ENCODE results near the gene VASH1. TPM values are rescaled to one million over a fixed set of nuclear protein-coding genes. Genes with fewer than 3 reads are reported as not detected.

VASH1 gene
- total RNA-seq, 2 experiments from 2014 or later = 1.7 to 2.2 TPM

DNA sequence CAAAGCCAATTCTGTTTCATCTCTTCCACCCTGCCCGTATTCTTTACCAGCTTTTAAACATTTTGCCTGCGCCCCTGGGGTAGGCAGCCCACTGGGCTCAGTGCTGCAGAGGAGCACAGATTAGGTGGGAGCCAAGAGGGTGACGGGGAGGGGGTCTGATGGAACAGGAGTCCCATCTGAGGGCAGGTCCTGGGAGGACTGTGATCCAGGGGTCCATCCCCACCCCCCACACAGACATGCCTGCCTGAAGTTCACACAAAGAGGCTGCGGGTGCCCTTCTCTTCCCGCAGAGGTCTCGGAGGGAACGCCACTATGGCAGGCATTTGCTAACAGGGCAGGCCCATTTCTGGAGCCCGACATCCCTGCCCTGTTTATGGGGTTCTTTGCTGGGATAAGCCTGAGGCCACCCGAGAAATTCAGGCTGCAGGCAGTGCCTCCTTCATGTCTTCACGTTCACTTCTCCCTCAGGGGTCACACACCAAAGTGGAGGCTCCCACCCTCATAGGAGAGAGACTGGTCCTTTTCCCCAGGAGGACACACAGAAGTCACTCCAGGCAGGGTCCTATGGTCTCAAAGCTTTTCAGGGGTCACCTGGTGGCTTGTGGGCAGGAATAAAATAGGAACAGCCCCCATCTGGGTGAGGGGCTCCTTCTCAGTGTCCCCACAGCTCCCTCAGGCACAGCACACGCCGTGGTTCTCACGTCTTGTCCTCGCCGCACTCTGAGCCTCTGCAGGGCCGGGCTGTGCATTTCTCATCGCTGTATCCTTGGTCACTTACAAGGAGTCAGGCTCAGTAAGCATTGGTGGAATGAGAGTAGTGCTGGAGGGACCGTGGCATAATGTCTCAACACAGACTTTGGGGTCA is 12.9 kb downstream of the VASH1 start:
- Mint-ChIP-seq H3K4me1 (ENCODE audit: low read depth) (peaks cover 11% of the 10 kb centered on the region), H3K4me3 (no peak overlapping the region), H3K27me3 (peaks cover 11% of the 10 kb centered on the region), H3K36me3 (ENCODE audit: low read depth) (no peaks in the 10 kb centered on the region), H3K9me3 (no peaks in the 10 kb centered on the region), H3K27ac (no peak overlapping the region)
- DNase-seq = no peak
- TF ChIP-seq, protein P1, sequence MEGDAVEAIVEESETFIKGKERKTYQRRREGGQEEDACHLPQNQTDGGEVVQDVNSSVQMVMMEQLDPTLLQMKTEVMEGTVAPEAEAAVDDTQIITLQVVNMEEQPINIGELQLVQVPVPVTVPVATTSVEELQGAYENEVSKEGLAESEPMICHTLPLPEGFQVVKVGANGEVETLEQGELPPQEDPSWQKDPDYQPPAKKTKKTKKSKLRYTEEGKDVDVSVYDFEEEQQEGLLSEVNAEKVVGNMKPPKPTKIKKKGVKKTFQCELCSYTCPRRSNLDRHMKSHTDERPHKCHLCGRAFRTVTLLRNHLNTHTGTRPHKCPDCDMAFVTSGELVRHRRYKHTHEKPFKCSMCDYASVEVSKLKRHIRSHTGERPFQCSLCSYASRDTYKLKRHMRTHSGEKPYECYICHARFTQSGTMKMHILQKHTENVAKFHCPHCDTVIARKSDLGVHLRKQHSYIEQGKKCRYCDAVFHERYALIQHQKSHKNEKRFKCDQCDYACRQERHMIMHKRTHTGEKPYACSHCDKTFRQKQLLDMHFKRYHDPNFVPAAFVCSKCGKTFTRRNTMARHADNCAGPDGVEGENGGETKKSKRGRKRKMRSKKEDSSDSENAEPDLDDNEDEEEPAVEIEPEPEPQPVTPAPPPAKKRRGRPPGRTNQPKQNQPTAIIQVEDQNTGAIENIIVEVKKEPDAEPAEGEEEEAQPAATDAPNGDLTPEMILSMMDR (IDR thresholded peaks at IDR 0.05) = no peak
- ATAC-seq = no peak
- intact Hi-C loops (cut with micrococcal nuclease) = no loop called here
- ChIA-PET CTCF (interaction anchor here (8.6 kb wide), 1 partner anchor 10 kb away, joined by 51 read pairs; no protein-coding TSS in a partner anchor), POLR2A (no interaction called here)

DNA sequence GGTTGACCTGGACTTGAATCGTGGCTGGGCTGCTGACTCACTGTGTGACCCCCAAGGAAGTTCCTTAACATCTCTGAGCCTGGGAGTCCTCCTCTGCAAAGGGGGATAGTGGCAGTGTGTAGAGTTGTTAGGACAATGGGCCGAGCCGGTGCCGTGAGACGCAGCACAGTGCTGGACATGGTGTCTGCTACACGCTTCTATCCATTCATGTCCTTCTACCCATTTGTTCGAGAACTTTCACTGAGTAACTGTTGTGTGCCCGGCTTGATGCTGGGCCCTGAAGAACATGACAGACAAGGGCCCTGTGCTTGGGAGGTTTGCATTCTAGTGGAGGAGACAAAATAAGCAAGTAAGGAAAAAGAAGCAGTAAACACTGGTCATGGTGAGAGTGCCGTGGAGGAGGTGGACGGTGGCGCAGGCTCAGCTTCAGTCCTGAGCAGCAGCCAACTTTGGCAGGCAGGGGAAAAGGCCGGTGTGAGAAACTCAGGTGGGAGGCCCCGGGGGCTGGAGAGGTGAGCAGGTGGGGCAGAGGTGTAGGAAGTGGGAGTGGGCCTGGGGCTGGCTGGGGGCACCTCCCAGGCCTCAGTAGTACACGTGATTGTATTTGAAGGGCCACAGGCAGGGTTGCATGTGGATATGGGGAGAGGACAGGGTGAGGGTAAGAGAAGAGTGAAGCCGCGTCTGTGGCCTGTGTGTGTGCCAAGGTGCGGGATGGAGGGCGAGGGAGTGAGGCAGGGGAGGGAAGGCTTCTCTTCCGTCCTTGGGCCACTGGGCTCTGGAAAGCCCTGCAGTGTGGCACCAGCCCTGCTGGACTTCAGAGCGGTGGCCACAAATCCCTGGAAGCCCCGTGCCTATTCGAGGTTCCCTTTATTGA is 13.8 kb downstream of the VASH1 start:
- CTCF ChIA-PET = interaction anchor here (0.7 to 2.9 kb wide), 2 partner anchors 9 to 64 kb away, joined by 4 to 18 read pairs; no protein-coding TSS in a partner anchor
- intact Hi-C loops (cut with micrococcal nuclease) = no loop called here
- H3K4me3 Mint-ChIP-seq = no peak overlapping the region
- ATAC-seq (no peak), DNase-seq (no peak)
- POLR2A ChIA-PET = no interaction called here
- H3K36me3 Mint-ChIP-seq (ENCODE audit: low read depth) = no peaks in the 10 kb centered on the region
- H3K4me1 Mint-ChIP-seq (ENCODE audit: low read depth) = peaks cover 11% of the 10 kb centered on the region
- H3K9me3 Mint-ChIP-seq = no peaks in the 10 kb centered on the region
- no peak overlapping the region for H3K27ac Mint-ChIP-seq
- TF ChIP-seq, protein P1 (IDR thresholded peaks at IDR 0.05) = no peak
- peaks cover 10% of the 10 kb centered on the region for H3K27me3 Mint-ChIP-seq

- peaks cover 8% of the 10 kb centered on the region for H3K27me3 Mint-ChIP-seq
- no peak overlapping the region for H3K4me3 Mint-ChIP-seq
- TF ChIP-seq, protein P1 (IDR thresholded peaks at IDR 0.05) = no peak
- H3K9me3 Mint-ChIP-seq = no peaks in the 10 kb centered on the region
- H3K36me3 Mint-ChIP-seq (ENCODE audit: low read depth) = peaks cover 1% of the 10 kb centered on the region
- ChIA-PET POLR2A (interaction anchor here (1.4 kb wide), 1 partner anchor 10 kb away, joined by 5 read pairs; no protein-coding TSS in a partner anchor), CTCF (interaction anchor here (0.7 to 2.9 kb wide), 3 partner anchors 9 to 68 kb away, joined by 4 to 18 read pairs (median 4); no protein-coding TSS in a partner anchor)
- no peak overlapping the region for H3K27ac Mint-ChIP-seq
- H3K4me1 Mint-ChIP-seq (ENCODE audit: low read depth) = peaks cover 11% of the 10 kb centered on the region
- no peak for DNase-seq
- ATAC-seq = no peak
- intact Hi-C loops (cut with micrococcal nuclease) = no loop called here
Observed at GRCh38 chr14:76775695-76776427, 14.6 kb downstream of the VASH1 start.

DNA sequence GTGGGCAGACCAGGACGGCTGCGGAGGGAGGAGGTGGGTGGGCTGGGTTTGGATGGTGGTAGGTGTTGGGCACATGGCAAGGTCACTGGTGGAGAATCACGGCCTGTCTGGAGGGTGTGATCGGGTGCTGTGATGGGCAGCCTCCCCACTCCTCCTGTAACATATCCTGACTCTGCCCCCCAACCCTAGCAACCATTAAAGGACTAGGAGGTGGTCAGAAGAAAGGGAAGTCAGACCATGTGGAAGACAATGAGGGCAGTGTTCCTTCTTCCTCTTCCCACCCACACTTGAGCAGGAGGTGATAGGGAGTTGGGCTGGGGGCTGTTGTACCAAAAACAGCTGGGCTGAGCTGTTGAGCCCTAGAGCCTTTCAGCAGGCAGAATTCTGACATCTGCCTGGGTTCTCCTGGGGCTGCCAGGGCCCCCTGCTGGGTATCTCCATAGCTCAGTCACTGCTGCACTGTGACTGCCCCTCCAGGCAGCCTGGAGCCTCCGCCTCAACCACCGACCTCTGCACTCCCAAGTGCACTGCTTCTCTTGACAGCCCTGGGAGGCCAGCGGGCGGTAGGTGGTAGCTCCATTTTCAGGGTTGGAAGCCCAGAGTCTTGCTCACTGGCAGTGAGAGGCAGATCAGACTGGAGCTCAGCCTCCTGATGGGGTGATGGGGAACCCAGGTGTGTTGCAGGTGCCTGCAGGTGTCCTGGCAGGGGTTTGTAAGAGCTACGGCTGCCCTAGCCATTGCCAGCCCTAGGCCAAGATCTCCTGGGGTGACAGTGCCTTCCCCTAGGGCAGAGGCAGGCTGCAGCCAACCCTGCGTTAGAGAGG is 15.4 kb downstream of the VASH1 start:
- ChIA-PET CTCF (interaction anchor here (0.7 to 2.9 kb wide), 3 partner anchors 9 to 69 kb away, joined by 3 to 18 read pairs (median 4); no protein-coding TSS in a partner anchor), POLR2A (interaction anchor here (0.9 to 1.4 kb wide), 2 partner anchors 9 to 36 kb away, joined by 3 to 5 read pairs; partner anchors contain the start of gene ANGEL1)
- peaks cover 11% of the 10 kb centered on the region for H3K4me1 Mint-ChIP-seq (ENCODE audit: low read depth)
- ATAC-seq (peak; percentile 25), DNase-seq (no peak)
- H3K27me3 Mint-ChIP-seq = peaks cover 5% of the 10 kb centered on the region
- TF ChIP-seq, protein P1 (IDR thresholded peaks at IDR 0.05) = peak; percentile 13
- no peak overlapping the region for H3K4me3 Mint-ChIP-seq
- H3K9me3 Mint-ChIP-seq = no peaks in the 10 kb centered on the region
- intact Hi-C loops (cut with micrococcal nuclease) = no loop called here
- H3K36me3 Mint-ChIP-seq (ENCODE audit: low read depth) = peaks cover 1% of the 10 kb centered on the region
- H3K27ac Mint-ChIP-seq = no peak overlapping the region

All from activated CD8-positive, alpha-beta T cell treated with anti-CD3 and anti-CD28 coated beads for 36 hours (primary cell).